ENCODE results near the gene IRF9.

Gene IRF9

GRCh38 chr14:24117179-24117578, 43.9 kb upstream of the IRF9 start:
- ChIA-PET POLR2A (interaction anchor here (3.9 to 8.3 kb wide), 2 partner anchors 21 to 29 kb away, joined by 60 to 163 read pairs; partner anchors contain the start of genes EMC9, PSME1, PSME2 and RNF31), CTCF (interaction anchor here (1.0 to 1.9 kb wide), 3 partner anchors 9 to 59 kb away, joined by 5 to 8 read pairs (median 7); no protein-coding TSS in a partner anchor)
- Histone ChIP-seq H3K27ac (ENCODE audit: extremely low read depth, low read depth, low read length) (no peak overlapping the region), H3K9me3 (ENCODE audit: control insufficient read depth, insufficient read depth, low read depth, low read length) (no peaks in the 10 kb centered on the region), H3K4me3 (ENCODE audit: low read depth, low read length) (no peak overlapping the region), H3K36me3 (ENCODE audit: control insufficient read depth in 2 of 2, insufficient read depth in 1 of 2, low read length in 2 of 2) (peaks cover 10 to 52% of the 10 kb centered on the region in 2 experiments; a peak in 2 of 3 replicates), H3K4me1 (ENCODE audit: control insufficient read depth, insufficient read depth, low read length) (no peaks in the 10 kb centered on the region)
- TF ChIP-seq HOXA7 (CRISPR knock-in tag; IDR thresholded peaks at IDR 0.05; ENCODE audit: borderline replicate concordance) = no peak
- no peak for TF ChIP-seq ZFHX2 (tag by site-specific recombination; conservative IDR thresholded peaks at IDR 0.05)
- no peak for TF ChIP-seq WT1 (tag by site-specific recombination; IDR thresholded peaks at IDR 0.05)
- TF ChIP-seq, protein P1, sequence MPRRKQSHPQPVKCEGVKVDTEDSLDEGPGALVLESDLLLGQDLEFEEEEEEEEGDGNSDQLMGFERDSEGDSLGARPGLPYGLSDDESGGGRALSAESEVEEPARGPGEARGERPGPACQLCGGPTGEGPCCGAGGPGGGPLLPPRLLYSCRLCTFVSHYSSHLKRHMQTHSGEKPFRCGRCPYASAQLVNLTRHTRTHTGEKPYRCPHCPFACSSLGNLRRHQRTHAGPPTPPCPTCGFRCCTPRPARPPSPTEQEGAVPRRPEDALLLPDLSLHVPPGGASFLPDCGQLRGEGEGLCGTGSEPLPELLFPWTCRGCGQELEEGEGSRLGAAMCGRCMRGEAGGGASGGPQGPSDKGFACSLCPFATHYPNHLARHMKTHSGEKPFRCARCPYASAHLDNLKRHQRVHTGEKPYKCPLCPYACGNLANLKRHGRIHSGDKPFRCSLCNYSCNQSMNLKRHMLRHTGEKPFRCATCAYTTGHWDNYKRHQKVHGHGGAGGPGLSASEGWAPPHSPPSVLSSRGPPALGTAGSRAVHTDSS (tag by site-specific recombination; IDR thresholded peaks at IDR 0.05) = no peak
- no peak for TF ChIP-seq ZSCAN4 (tag by site-specific recombination; IDR thresholded peaks at IDR 0.05)
- TF ChIP-seq ZBTB1 (tag by site-specific recombination; IDR thresholded peaks at IDR 0.05) = no peak

GRCh38 chr14:24119691-24120090, 41.4 kb upstream of the IRF9 start:
- Histone ChIP-seq H3K9me3 (ENCODE audit: control insufficient read depth, insufficient read depth, low read depth, low read length) (no peaks in the 10 kb centered on the region), H3K27ac (ENCODE audit: extremely low read depth, low read depth, low read length) (no peak overlapping the region), H3K4me1 (ENCODE audit: control insufficient read depth, insufficient read depth, low read length) (no peaks in the 10 kb centered on the region), H3K36me3 (ENCODE audit: control insufficient read depth in 2 of 2, insufficient read depth in 1 of 2, low read length in 2 of 2) (peaks cover 10 to 70% of the 10 kb centered on the region in 2 experiments; a peak in 2 of 3 replicates), H3K4me3 (ENCODE audit: low read depth, low read length) (no peak overlapping the region)
- ChIA-PET POLR2A (interaction anchor here (8.3 kb wide), 1 partner anchor 19 kb away, joined by 163 read pairs; the partner anchor contains the start of genes EMC9 and PSME1), CTCF (interaction anchor here (1.5 kb wide), 1 partner anchor 10 kb away, joined by 8 read pairs; no protein-coding TSS in a partner anchor)
- TF ChIP-seq ZNF777 (tag by site-specific recombination; IDR thresholded peaks at IDR 0.05; ENCODE audit: borderline replicate concordance) (no peak), ZNF248 (tag by site-specific recombination; IDR thresholded peaks at IDR 0.05) (no peak), ZNF223 (tag by site-specific recombination; IDR thresholded peaks at IDR 0.05) (no peak), BCL11A (tag by site-specific recombination; IDR thresholded peaks at IDR 0.05; ENCODE audit: low read depth) (no peak), ZNF24 (tag by site-specific recombination; IDR thresholded peaks at IDR 0.05) (no peak), ZNF785 (tag by site-specific recombination; IDR thresholded peaks at IDR 0.05) (no peak)

- H3K36me3 ChIP-seq (ENCODE audit: control insufficient read depth in 2 of 2, insufficient read depth in 1 of 2, low read length in 2 of 2) = peaks cover 10 to 70% of the 10 kb centered on the region in 2 experiments; a peak in 2 of 3 replicates
- no peaks in the 10 kb centered on the region for H3K9me3 ChIP-seq (ENCODE audit: control insufficient read depth, insufficient read depth, low read depth, low read length)
- no peak overlapping the region for H3K4me3 ChIP-seq (ENCODE audit: low read depth, low read length)
- H3K4me1 ChIP-seq (ENCODE audit: control insufficient read depth, insufficient read depth, low read length) = no peaks in the 10 kb centered on the region
- ChIA-PET CTCF (interaction anchor here (1.4 kb wide), 1 partner anchor 31 kb away, joined by 3 read pairs; no protein-coding TSS in a partner anchor), POLR2A (interaction anchor here (8.3 kb wide), 1 partner anchor 17 kb away, joined by 163 read pairs; the partner anchor contains the start of genes EMC9 and PSME1)
- TF ChIP-seq ZNF792 (tag by site-specific recombination; IDR thresholded peaks at IDR 0.05) = no peak
- TF ChIP-seq ZNF544 (tag by site-specific recombination; IDR thresholded peaks at IDR 0.05) = no peak
- no peak for TF ChIP-seq ZNF548 (tag by site-specific recombination; IDR thresholded peaks at IDR 0.05)
- no peak for TF ChIP-seq ZNF624 (tag by site-specific recombination; IDR thresholded peaks at IDR 0.05)
- no peak for TF ChIP-seq ZNF610 (tag by site-specific recombination; IDR thresholded peaks at IDR 0.05; ENCODE audit: borderline replicate concordance)
- no peak overlapping the region for H3K27ac ChIP-seq (ENCODE audit: extremely low read depth, low read depth, low read length)
Observed at GRCh38 chr14:24121210-24121609, 39.9 kb upstream of the IRF9 start.
